Neural cell (in vitro differentiated cells): ENCODE results near the gene GSE1.

Source experiments
- POLR2AphosphoS5 ChIP-seq: IDR thresholded peaks from 2 replicates; pipeline ENCODE4 v1.6.1; 2012
- RAD21 ChIP-seq: fragments of 450-650 bp; conservative IDR thresholded peaks from 2 replicates; pipeline ENCODE4 v1.6.1; 2014; ENCODE audit warnings: antibody characterized with exemption, mild to moderate bottlenecking, moderate library complexity
- TF ChIP-seq, protein P1 (sequence below): fragments of 450-650 bp; IDR thresholded peaks from 2 replicates; pipeline ENCODE4 v1.5.1; 2014; ENCODE audit warnings: antibody characterized with exemption, mild to moderate bottlenecking, moderate library complexity; ENCODE audit not compliant: poor library complexity, severe bottlenecking

DNA sequence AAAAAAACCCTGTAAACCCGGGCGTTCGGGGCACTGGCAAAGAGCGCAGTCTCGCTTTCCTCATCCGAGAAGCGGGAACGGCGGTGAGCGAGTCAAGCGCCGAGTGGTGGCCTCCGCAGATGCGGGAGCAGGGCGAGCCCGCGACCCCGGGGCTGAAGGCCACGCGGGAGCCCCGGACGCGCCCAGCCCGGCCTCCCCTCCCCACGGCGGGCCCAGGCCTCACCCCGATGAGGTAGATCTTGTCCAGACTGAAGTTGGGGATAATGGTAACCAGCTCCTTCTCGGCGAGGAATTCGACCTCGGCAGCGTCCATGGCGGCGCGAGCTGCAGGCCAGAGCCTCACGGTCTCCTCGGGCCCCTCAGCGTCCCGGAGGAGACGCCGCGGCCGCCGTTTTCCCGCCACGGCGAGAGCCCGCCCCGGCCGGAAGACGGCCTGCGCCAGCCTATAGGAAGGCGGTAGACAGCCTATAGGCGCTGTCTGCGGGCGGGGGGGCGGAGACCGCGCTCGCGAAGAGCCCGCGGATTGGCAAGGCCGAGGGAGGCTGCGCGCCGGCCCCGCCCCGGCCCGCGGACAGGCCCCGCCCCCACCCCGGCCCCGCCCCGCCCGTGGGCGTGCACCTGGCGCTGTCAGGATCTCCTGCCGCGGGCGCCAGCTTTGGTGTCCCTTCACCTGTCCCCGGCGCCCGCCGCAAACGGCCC lies 75.6 kb downstream of the GSE1 start, which contains the start of gene GINS2:
- TF ChIP-seq POLR2AphosphoS5 = peak; percentile 7
- TF ChIP-seq RAD21 = no peak
- TF ChIP-seq, protein P1, sequence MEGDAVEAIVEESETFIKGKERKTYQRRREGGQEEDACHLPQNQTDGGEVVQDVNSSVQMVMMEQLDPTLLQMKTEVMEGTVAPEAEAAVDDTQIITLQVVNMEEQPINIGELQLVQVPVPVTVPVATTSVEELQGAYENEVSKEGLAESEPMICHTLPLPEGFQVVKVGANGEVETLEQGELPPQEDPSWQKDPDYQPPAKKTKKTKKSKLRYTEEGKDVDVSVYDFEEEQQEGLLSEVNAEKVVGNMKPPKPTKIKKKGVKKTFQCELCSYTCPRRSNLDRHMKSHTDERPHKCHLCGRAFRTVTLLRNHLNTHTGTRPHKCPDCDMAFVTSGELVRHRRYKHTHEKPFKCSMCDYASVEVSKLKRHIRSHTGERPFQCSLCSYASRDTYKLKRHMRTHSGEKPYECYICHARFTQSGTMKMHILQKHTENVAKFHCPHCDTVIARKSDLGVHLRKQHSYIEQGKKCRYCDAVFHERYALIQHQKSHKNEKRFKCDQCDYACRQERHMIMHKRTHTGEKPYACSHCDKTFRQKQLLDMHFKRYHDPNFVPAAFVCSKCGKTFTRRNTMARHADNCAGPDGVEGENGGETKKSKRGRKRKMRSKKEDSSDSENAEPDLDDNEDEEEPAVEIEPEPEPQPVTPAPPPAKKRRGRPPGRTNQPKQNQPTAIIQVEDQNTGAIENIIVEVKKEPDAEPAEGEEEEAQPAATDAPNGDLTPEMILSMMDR = no peak
